ENCODE results near the gene CCDC91.
"Not testable (repeated sequence)": the region's sequence is repeated elsewhere in the genome, so short reads cannot be mapped to it uniquely, and the experiment has no call there.

The CCDC91 gene

DNA sequence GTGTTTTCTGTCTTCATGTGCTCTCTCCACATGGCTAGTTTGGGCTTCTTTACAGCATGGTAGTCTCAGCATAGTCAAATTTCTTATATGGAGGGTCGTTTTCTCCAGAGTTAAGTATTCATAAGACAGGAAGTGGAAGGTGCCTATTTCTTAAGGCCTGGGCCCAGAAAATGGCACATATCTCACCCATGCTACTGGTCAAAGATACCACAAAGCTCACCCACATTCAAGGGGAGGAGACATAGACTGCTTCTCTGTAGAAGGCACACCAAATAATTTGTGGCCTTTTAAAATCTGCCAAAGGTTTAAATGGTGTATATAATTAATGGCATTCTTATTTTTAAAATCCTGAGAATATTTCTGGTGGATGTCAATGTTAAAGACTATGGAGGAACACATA is 44.8 kb downstream of the CCDC91 start:
- no peak for DNase-seq

DNA sequence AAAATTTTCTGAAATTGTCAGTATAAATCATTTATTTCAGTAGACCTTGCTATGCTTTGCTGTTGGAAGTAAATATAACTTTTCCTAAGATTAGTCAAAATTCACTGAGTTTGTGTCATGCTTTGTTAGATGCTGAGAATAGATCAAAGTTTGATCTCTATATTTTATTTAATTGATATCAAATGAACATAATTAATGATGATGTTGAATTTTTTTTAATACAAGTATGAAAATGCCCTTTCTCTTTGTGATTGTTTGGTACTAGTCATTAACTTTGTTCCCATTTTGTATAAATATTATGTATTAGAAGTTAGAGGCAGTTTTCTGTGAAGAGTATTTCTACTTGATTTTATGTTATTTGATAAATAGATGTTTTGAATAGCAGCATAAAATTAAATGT is 45.7 kb downstream of the CCDC91 start:
- DNase-seq: no peak

DNA sequence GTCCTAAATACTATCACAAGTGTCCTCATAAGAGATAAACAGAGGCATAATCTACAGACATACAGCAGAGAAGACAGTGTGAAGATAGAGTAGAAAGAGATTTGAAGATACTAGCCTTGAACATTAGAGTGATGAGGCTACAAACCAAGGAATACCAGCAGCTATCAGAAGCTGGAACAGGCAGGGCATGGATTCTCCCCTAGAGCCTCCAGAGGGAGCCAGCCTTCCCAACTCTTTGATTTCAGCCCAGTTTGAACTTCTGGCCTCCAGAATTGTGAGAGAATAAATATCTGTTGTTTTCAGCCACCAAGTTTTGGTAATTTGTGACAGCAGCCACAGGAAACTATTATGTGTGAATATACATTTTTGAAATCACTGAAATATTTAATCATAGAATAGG is 47.2 kb downstream of the CCDC91 start:
- DNase-seq: no peak

DNA sequence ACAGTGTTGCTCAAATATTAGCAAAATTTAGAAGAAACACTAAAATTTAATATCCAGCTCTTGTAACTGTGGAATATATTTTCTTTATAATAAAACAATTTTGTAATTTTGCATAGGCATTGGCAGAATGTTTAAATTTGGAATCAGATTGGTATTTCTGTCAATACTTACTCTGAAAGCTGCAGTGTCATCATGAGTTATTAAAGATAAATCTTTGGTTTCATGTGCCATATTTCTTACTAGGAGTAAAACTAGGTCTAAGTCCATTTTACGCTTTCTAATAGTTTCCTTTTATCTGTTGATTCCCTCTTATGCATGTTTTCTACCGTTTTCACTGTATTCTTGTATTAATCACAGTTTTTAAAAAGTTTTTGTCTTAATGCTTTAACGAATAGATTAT is 49.7 kb downstream of the CCDC91 start:
- DNase-seq: no peak

GRCh38 chr12:28240853-28241252 is 50.6 kb downstream of the CCDC91 start:
- DNase-seq: no peak

DNA sequence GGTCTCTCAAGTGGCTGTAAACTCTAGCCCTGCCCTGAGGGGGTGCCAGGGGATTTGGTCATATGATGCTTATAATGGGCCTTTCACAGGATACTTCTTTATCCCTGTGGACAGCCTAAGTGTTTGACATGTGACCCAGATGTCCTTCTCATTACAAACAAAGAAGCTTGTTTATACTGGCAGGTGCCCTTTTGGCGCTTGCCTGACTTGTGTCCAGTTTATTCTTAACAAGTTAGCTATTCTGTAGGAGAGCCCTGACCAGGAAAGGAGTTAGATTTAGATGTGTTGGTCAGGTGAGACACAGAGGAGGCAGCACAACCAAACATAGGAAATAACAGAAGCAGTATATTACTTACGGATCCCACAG is 51.9 kb downstream of the CCDC91 start:
- no peak for DNase-seq

DNA sequence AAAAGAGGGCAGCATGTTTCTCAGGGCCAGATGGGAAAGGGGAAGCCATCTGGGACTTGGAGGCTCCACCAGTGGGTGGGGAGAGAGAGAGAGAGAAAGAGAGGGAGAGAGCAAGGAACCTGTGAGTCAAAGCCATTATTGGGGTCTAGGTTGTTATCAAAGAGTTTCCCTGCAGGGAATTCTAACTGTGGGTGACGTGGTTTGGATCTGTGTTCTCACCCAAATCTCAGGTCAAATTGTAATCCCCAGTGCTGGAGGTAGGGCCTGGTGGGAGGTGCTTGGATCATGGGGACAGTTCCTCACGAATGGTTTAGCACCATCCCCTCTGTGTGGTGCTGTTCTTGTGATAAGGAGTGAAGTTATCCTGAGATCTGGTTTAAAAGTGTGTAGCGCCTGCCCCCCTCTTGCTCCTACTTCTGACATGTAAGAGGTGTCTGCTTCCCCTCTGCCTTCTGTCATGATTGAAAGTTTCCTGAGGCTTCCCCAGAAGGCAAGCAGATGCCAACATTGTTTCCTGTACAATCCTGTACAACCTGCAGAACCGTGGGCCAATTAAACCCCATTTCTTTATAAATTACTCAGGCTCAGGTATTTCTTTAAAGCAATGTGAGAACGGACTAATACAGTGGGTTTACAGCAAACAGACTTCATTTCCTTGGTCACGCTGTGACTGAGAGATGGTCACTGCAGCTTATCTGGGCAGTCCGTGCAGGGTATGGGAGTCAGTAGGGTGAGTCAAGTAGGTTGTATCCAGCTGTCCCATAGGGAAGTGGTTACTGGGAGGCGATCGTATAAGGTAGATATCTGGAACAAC is 52.4 kb downstream of the CCDC91 start:
- DNase-seq: no peak

GRCh38 chr12:28243310-28243633 is 53.0 kb downstream of the CCDC91 start:
- no peak for DNase-seq

GRCh38 chr12:28247806-28248205 is 57.5 kb downstream of the CCDC91 start:
- DNase-seq: no peak

DNA sequence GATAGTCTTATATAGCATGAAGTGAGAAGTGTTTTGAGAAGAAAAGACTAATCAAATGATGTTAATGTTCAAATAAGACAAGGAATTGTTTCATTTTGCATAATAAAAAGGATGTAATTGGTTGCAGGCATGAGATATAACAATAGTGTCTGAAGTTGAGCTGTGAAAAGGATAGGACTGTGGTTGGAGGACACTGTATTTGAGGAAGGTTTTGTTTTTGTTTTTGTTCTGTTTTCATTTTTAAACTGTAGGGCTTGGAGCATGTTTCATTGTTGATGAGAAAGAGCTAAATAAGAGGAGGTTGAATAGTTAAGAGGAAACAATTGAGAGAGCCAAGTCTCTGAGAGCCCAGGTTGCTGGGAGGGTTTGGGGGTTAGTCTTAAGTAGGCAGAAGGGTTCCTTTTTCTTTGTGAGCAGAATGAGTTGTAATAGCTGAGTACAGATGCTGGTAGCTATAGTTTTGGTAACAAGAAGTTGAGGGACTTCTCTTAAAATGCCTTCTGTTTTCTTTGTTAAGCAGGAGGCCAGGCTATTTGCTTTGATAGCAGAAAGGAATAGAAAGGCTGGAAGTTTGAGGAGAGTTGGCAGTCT is 58.4 kb downstream of the CCDC91 start:
- DNase-seq: peak in 1 of 2 donors; percentile 32

DNA sequence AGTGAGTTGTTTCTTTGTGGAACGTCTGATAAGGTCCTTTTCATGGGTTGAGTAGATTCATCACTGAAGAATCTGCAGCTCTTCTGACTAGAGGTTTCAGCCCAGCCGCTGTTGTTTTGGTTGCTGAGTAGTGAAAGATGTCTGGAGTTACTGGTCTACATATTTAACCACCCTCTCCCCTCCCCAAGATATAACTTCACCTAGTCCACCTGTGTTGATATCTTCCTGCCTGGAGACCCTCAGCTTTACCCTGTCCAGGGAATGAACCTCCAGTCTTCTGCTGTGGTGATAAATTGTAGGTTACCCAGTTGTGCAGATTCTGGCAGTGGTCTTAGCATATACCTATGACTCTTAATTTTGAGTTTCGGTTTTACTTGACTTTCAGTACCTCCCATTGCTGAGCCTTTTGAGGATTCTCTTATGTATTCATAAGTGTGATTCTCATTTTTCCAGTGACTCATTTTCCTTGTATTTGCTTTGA is 62.9 kb downstream of the CCDC91 start:
- DNase-seq: no peak

- DNase-seq: no peak
Measured at GRCh38 chr12:28257411-28257810, 67.2 kb downstream of the CCDC91 start.

DNA sequence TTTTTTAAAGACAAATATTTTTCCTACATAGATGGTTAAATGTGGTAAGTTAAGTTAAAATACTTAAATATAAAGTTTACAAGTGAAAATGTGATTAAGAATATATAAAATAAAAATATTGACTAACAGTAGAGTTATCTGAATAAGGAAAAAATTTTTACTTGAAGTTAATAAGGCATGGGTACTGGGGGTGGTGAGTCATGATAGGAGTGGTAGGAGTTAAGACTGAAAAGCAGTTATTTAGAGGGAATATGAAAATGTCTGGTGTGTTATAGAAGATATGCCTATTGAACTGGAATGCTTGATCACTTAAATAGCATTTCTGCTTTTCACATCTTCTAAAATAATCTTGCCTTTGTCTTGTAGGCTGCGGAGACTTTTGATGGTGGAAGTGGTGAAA is 68.7 kb downstream of the CCDC91 start:
- no peak for DNase-seq

DNA sequence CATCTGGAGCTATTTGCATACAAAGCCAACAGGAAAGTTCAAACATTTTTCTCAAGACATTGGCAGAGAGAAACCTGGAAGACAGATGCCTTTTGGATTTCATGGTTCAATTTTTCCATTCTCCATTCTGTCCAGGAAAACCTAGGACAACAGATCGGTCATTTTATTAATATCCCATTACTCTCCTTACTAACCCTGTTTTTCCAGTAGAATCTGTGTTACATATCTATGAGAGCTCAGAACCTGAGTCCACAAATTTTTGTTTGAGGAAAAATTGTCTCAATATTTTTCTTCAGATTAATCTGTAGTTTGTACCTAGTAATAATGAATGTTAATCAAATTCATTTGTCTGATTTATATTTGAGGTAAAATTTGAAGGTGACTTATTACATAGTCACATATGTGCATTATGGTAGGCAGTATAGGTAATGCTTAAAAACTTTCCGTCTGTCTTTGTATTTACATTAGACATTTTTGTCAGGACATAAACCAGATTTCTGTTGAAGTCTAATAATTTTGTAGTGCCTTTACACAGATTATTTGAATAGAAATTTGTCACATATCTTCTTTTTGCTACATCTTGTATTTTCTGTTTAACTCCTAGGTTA is 75.3 kb downstream of the CCDC91 start:
- DNase-seq: no peak

- not testable (repeated sequence) for DNase-seq
Measured at GRCh38 chr12:28267920-28268607, 77.8 kb downstream of the CCDC91 start.

DNA sequence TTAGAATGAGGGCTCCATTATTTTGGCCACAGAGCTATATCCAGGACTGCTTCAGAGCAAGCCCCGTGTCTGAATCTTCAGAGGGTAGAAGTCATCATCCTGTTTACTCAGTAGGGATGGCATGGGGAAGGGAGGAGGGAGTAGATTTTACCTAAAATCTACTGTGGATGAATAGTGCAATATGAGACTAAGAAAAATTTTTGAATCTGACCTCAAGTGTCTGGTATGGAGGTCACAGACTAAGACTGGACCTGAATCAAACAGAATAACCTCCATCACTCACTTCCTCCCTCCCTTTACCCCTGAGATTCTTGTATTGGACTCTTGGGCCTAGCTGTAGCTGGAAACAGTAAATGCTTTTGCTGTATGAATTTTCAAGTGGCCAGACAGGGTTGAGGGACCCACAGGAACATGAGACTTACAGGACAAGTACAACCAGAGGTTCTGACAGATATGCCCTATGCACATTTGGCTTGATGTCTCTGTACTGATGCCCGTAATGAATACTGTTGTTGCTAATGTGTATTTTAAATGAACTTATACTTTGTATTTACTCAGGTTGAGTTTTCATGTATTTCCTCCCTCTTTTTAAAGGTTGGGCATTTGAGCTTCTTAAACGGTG is 78.5 kb downstream of the CCDC91 start:
- DNase-seq: no peak

GRCh38 chr12:28269851-28270250 is 79.6 kb downstream of the CCDC91 start:
- DNase-seq: no peak

GRCh38 chr12:28278499-28278898 is 88.2 kb downstream of the CCDC91 start:
- DNase-seq: no peak

DNA sequence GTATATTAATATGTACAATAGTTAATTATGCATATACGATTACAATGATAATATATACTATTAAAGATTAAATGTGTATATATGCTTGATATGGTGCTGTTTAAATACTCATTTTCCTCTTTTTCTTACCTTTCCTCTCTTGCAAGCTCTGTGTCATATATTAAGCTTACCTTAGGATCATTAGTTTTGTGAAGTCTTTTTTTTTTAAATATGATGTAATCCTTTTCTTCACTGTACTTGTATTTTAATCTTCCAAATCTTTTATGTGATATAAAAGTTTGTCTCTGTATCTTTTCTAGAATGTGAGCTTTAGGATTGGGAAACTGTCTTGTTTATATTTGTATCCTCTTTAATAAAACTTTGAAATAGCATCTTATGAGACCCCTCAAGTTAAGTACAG is 88.7 kb downstream of the CCDC91 start:
- DNase-seq: no peak

GRCh38 chr12:28286352-28286751 is 96.1 kb downstream of the CCDC91 start:
- no peak for DNase-seq

- DNase-seq: no peak
Measured at GRCh38 chr12:28290262-28290661, 100.0 kb downstream of the CCDC91 start.

- no peak for DNase-seq
Measured at GRCh38 chr12:28292699-28293098, 102.4 kb downstream of the CCDC91 start.

GRCh38 chr12:28294300-28294699 is 104.0 kb downstream of the CCDC91 start:
- peak in 1 of 2 donors; percentile 8 for DNase-seq

All from bone marrow (tissue), 2 donors.